IMR-90 (cell line): Measurements from ENCODE around the gene ANO9. TPM values are rescaled to one million over a fixed set of nuclear protein-coding genes. Genes with fewer than 3 reads are reported as not detected.

Experiments used
- ATAC-seq: fragments of 200-7000 bp; cut with Tn5 transposase; 2 replicates; pipeline ENCODE4 v1.9.1; 2020; ENCODE audit warnings: low read depth, mild to moderate bottlenecking, moderate library complexity
- BruUV-seq: library from RNA; stranded (reverse); fragments of 400-500 nt; replicated peaks from 2 replicates; lab custom pipeline; 2021; lab: Mats Ljungman, UMichigan
- CTCF ChIA-PET: fragments of 300-600 bp; formaldehyde crosslinking; extraction: SDS; loops from one replicate; lab custom pipeline; 2021; ENCODE audit warnings: antibody characterized with exemption; lab: Yijun Ruan, JAX
- POLR2A ChIA-PET: fragments of 300-600 bp; sonication (Branson Sonifier 250); formaldehyde crosslinking; loops from one replicate; lab custom pipeline; 2022; ENCODE audit warnings: antibody characterized with exemption; ENCODE audit not compliant: unreplicated experiment; lab: Charles Lee
- DNase-seq: peaks from one replicate; pipeline ENCODE4 v3.0.0; 2013
- H2AFZ ChIP-seq: replicated peaks from 2 replicates; pipeline ENCODE3; 2013; ENCODE audit warnings: low read length, mild to moderate bottlenecking; ENCODE audit not compliant: poor library complexity
- H2AK5ac ChIP-seq: 2 replicates; pipeline ENCODE4 v1.6.1; 2013; ENCODE audit warnings: low read depth, low read length, inconsistent platforms
- H2AK9ac ChIP-seq: replicated peaks from 2 replicates; pipeline ENCODE3; 2013; ENCODE audit warnings: mild to moderate bottlenecking, low read depth, low read length, moderate library complexity; ENCODE audit not compliant: poor library complexity
- H2BK120ac ChIP-seq: 2 replicates; pipeline ENCODE4 v1.6.1; 2013; ENCODE audit warnings: low read depth, low read length, inconsistent platforms
- H2BK15ac ChIP-seq: 3 replicates; pipeline ENCODE4 v1.6.1; 2013; ENCODE audit warnings: low read depth, low read length, inconsistent platforms
- H2BK20ac ChIP-seq: 2 replicates; pipeline ENCODE4 v1.6.1; 2013; ENCODE audit warnings: low read depth, mild to moderate bottlenecking, inconsistent platforms, low read length, moderate library complexity
- H2BK5ac ChIP-seq: 2 replicates; pipeline ENCODE4 v1.6.1; 2013; ENCODE audit warnings: mild to moderate bottlenecking, low read depth, low read length, inconsistent platforms; ENCODE audit not compliant: poor library complexity, severe bottlenecking
- H3K14ac ChIP-seq: replicated peaks from 2 replicates; pipeline ENCODE4 v1.6.1; 2013; ENCODE audit warnings: low read depth, low read length, inconsistent platforms
- H3K18ac ChIP-seq: 2 replicates; pipeline ENCODE4 v1.6.1; 2013; ENCODE audit warnings: low read depth, low read length, control low read depth
- H3K23ac ChIP-seq: 2 replicates; pipeline ENCODE4 v1.6.1; 2013; ENCODE audit warnings: low read depth, low read length, inconsistent platforms
- H3K27ac ChIP-seq: 2 replicates; pipeline ENCODE4 v1.5.1; 2013; ENCODE audit warnings: mild to moderate bottlenecking, control low read depth, low read length; ENCODE audit not compliant: insufficient read depth
- H3K27me3 ChIP-seq: 2 replicates; pipeline ENCODE4 v1.6.1; 2013; ENCODE audit warnings: low read length; ENCODE audit not compliant: control insufficient read depth, insufficient read depth
- H3K36me3 ChIP-seq: 2 replicates; pipeline ENCODE4 v1.6.1; 2013; ENCODE audit warnings: low read length, mixed read lengths; ENCODE audit not compliant: control insufficient read depth, insufficient read depth
- H3K4ac ChIP-seq: 2 replicates; pipeline ENCODE4 v1.6.1; 2013; ENCODE audit warnings: low read depth, low read length, inconsistent platforms
- H3K4me1 ChIP-seq: 2 replicates; pipeline ENCODE4 v1.6.1; 2013; ENCODE audit warnings: low read length, mixed read lengths; ENCODE audit not compliant: control insufficient read depth, insufficient read depth
- H3K4me2 ChIP-seq: 2 replicates; pipeline ENCODE4 v1.6.1; 2013; ENCODE audit warnings: low read depth, mild to moderate bottlenecking, control low read depth, low read length, moderate library complexity
- H3K4me3 ChIP-seq: 2 replicates; pipeline ENCODE4 v1.5.1; 2013; ENCODE audit warnings: low read depth, mild to moderate bottlenecking, control low read depth, low read length, moderate library complexity; ENCODE audit not compliant: insufficient read depth
- H3K56ac ChIP-seq: 2 replicates; pipeline ENCODE4 v1.6.1; 2013; ENCODE audit warnings: low read length, inconsistent platforms; ENCODE audit not compliant: insufficient read depth; ENCODE audit errors: extremely low read depth
- H3K79me1 ChIP-seq, 2 experiments: 2 replicates each; pipeline ENCODE4 v1.6.1; 2013; ENCODE audit warnings: low read length in 2 of 2, inconsistent platforms in 1 of 2, low read depth in 1 of 2
- H3K9ac ChIP-seq: 2 replicates; pipeline ENCODE4 v1.6.1; 2013; ENCODE audit warnings: low read depth, low read length, control low read depth
- H3K9me1 ChIP-seq: 2 replicates; pipeline ENCODE4 v1.6.1; 2013; ENCODE audit warnings: low read length, inconsistent platforms; ENCODE audit not compliant: insufficient read depth
- H3K9me3 ChIP-seq: 2 replicates; pipeline ENCODE4 v1.6.1; 2013; ENCODE audit warnings: low read length; ENCODE audit not compliant: control insufficient read depth, insufficient read depth
- H4K20me1 ChIP-seq: 2 replicates; pipeline ENCODE4 v1.6.1; 2013; ENCODE audit warnings: low read length, inconsistent platforms; ENCODE audit not compliant: insufficient read depth
- H4K5ac ChIP-seq: 2 replicates; pipeline ENCODE4 v1.6.1; 2013; ENCODE audit warnings: mild to moderate bottlenecking, low read depth, low read length, control low read depth
- H4K8ac ChIP-seq, 2 experiments: 2 replicates each; pipeline ENCODE4 v1.6.1; 2013; ENCODE audit warnings: low read depth in 2 of 2, low read length in 2 of 2, control low read depth in 1 of 2, inconsistent platforms in 1 of 2
- H4K91ac ChIP-seq: 2 replicates; pipeline ENCODE4 v1.6.1; 2013; ENCODE audit warnings: low read depth, low read length, inconsistent platforms; ENCODE audit not compliant: insufficient read depth
- BHLHE40 ChIP-seq: fragments of 150-350 bp; IDR thresholded peaks from 2 replicates; pipeline ENCODE4 v1.6.1; 2016; ENCODE audit warnings: mild to moderate bottlenecking, low read depth, low read length
- CEBPB ChIP-seq: IDR thresholded peaks from 2 replicates; pipeline ENCODE4 v1.6.1; 2012; ENCODE audit warnings: low read depth, low read length, improper control_type of control experiment
- CHD1 ChIP-seq: IDR thresholded peaks from 2 replicates; pipeline ENCODE4 v1.6.1; 2012; ENCODE audit warnings: low read depth, low read length, improper control_type of control experiment
- CTCF ChIP-seq: conservative IDR thresholded peaks from 2 replicates; pipeline ENCODE4 v1.5.1; 2012; ENCODE audit warnings: mild to moderate bottlenecking, low read depth, low read length, improper control_type of control experiment
- ELK1 ChIP-seq: fragments of 150-350 bp; IDR thresholded peaks from 2 replicates; pipeline ENCODE4 v1.6.1; 2016; ENCODE audit warnings: low read depth, mild to moderate bottlenecking, low read length, moderate library complexity, borderline replicate concordance
- FOS ChIP-seq: fragments of 150-350 bp; IDR thresholded peaks from 2 replicates; pipeline ENCODE4 v1.6.1; 2016; ENCODE audit warnings: low read depth, low read length
- MAFK ChIP-seq: IDR thresholded peaks from 2 replicates; pipeline ENCODE4 v1.6.1; 2012; ENCODE audit warnings: low read depth, low read length, improper control_type of control experiment
- MAZ ChIP-seq: IDR thresholded peaks from 2 replicates; pipeline ENCODE4 v1.6.1; 2012; ENCODE audit warnings: low read depth, mild to moderate bottlenecking, low read length, improper control_type of control experiment, moderate library complexity, borderline replicate concordance
- MXI1 ChIP-seq: IDR thresholded peaks from 2 replicates; pipeline ENCODE4 v1.6.1; 2012; ENCODE audit warnings: low read depth, mild to moderate bottlenecking, low read length, moderate library complexity, borderline replicate concordance
- NFE2L2 ChIP-seq: fragments of 150-350 bp; IDR thresholded peaks from 2 replicates; pipeline ENCODE4 v1.6.1; 2016; ENCODE audit warnings: low read depth, mild to moderate bottlenecking, low read length
- POLR2A ChIP-seq: IDR thresholded peaks from 2 replicates; pipeline ENCODE4 v1.6.1; 2012; ENCODE audit warnings: mild to moderate bottlenecking, low read depth, low read length
- RAD21 ChIP-seq: IDR thresholded peaks from 2 replicates; pipeline ENCODE4 v1.6.1; 2012; ENCODE audit warnings: low read length, improper control_type of control experiment
- RFX5 ChIP-seq: IDR thresholded peaks from 2 replicates; pipeline ENCODE4 v1.8.0; 2012; ENCODE audit warnings: low read depth, mild to moderate bottlenecking, low read length, moderate library complexity
- WGBS, 2 experiments: methylation state at CpG; one replicate each; pipeline versions ENCODE4 v1.1.5 to v1.1.7; 2013; ENCODE audit warnings: missing lambda C conversion rate in 2 of 2; ENCODE audit not compliant: insufficient read length in 1 of 2; ENCODE audit errors: extremely low coverage in 2 of 2; 5-methylcytosine and 5-hydroxymethylcytosine counted together
- dilution Hi-C: fragments of 300-500 bp; cut with HindIII; formaldehyde crosslinking; loops from one replicate; pipeline ENCODE4 v1.14.3; 2018; ENCODE audit warnings: low sequenced_read_pairs; ENCODE audit not compliant: unreplicated experiment
- in situ Hi-C: fragments of 300-500 bp; cut with MboI; formaldehyde crosslinking; loops from 3 replicates; pipeline ENCODE4 v1.14.3; 2019; ENCODE audit warnings: low sequenced_read_pairs, inconsistent platforms, mixed read lengths
- intact Hi-C: fragments of 100-400 bp; cut with micrococcal nuclease; formaldehyde crosslinking; loops from 2 replicates; pipeline ENCODE4 v1.10.0; 2022
- polyA plus RNA-seq, 3 experiments: library from polyadenylated mRNA; depleted of rRNA; stranded (reverse); fragments of >200 nt; gene quantifications; 2 replicates each; pipeline ENCODE4 v1.2.3, GENCODE V29; 2012; ENCODE audit warnings: low replicate concordance in 1 of 3
- total RNA-seq: library from RNA; depleted of rRNA; stranded (reverse); fragments of >200 nt; gene quantifications from 2 replicates; pipeline ENCODE4 v1.2.3, GENCODE V29; 2012
- TF ChIP-seq, protein P1 (sequence below): fragments of 150-350 bp; IDR thresholded peaks from 2 replicates; pipeline ENCODE4 v1.6.1; 2017; ENCODE audit warnings: mild to moderate bottlenecking, antibody characterized with exemption, low read length, low read depth

The ANO9 gene
- total and polyA plus RNA-seq, 2 of the 4 experiments (the other 2 are of a cell fraction), result not detected

DNA sequence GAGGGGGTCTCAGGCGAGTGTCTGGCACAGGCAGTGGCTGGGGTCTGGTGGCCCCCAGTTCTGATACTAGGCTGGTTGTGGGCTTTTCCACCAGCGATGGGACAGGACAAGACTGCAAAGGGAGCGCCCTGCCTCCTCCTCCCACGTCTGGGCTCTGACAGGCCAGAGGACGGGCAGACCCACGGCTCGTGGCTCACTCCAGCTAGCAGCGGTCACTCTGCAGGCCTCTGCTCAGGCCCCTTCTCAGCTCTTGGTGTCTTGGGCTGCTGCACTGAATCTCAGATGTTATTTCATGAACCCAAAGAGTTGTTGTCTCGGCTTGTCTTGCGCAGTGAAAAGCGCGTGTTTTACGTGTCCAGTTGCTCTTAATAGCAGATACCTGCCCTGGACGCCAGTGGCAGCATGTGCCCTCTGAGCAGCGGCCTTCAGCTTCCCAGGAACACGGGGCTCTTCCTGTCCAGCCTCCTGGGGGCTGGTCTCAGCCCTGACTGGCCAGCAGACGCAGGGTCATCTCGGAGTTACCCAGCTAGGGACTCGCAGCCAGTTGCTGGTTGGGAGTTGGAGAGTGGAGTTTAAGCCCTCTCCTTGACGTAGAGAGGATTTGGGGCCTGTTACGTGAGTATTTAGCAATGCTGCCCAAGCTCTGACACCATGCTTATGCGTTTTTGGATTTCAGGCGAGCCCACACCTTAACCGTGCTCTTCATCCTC is 17.9 kb upstream of the ANO9 start:
- Histone ChIP-seq H4K8ac (no peak overlapping the region), H2AK9ac (no peak overlapping the region), H3K4ac (no peak overlapping the region), H3K23ac (no peak overlapping the region), H3K4me2 (no peak overlapping the region), H2BK5ac (no peak overlapping the region), H2BK15ac (no peak overlapping the region), H3K14ac (no peak overlapping the region), H3K4me3 (no peak overlapping the region), H3K56ac (no peak overlapping the region), H3K18ac (no peak overlapping the region), H2AFZ (no peak overlapping the region), H4K5ac (no peak overlapping the region), H3K4me1 (no peaks in the 10 kb centered on the region), H3K27me3 (no peaks in the 10 kb centered on the region), H3K36me3 (peaks cover 33% of the 10 kb centered on the region), H2BK120ac (no peak overlapping the region), H4K91ac (no peak overlapping the region), H3K9ac (no peak overlapping the region), H4K20me1 (peaks cover 23% of the 10 kb centered on the region), H2BK20ac (no peak overlapping the region), H3K27ac (no peak overlapping the region), H3K79me1 (peaks cover 8 to 66% of the 10 kb centered on the region in 2 experiments; a peak in 3 of 4 replicates), H3K9me1 (0 out of 2 replicates have a peak, but pooled peaks cover 7% of the 10 kb centered on the region), H2AK5ac (no peak overlapping the region), H3K9me3 (no peaks in the 10 kb centered on the region)
- WGBS, 2 experiments, result 97% methylated on average over 16 of the region's 24 CpGs; no CpG with 5 or more reads in 1 of the 2 experiments
- no TSS peak for BruUV-seq
- in situ Hi-C loops, result loop anchor here (10.0 kb wide), 1 partner anchor 155 kb away; the partner anchor contains the start of gene IFITM2
- TF ChIP-seq BHLHE40 (no peak), RFX5 (no peak), FOS (no peak), POLR2A (no peak), ELK1 (no peak), MAFK (no peak), NFE2L2 (no peak), CEBPB (no peak), MAZ (no peak), RAD21 (no peak), MXI1 (no peak), CTCF (no peak), CHD1 (no peak)
- TF ChIP-seq, protein P1, sequence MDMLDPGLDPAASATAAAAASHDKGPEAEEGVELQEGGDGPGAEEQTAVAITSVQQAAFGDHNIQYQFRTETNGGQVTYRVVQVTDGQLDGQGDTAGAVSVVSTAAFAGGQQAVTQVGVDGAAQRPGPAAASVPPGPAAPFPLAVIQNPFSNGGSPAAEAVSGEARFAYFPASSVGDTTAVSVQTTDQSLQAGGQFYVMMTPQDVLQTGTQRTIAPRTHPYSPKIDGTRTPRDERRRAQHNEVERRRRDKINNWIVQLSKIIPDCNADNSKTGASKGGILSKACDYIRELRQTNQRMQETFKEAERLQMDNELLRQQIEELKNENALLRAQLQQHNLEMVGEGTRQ, result no peak
- DNase-seq (no peak), ATAC-seq (no peak)
- dilution Hi-C loops, result no loop called here
- ChIA-PET CTCF (no interaction called here), POLR2A (no interaction called here)
- intact Hi-C loops, result no loop called here
